Thyroid gland (tissue), 4 donors: Measurements from ENCODE around the gene SLC35F1. TPM values are rescaled to one million over a fixed set of nuclear protein-coding genes. Genes with fewer than 3 reads are reported as not detected.

Experiments
- DNase-seq, 2 donors: peaks; one replicate each; pipeline ENCODE4 v3.0.0-alpha.2; 2019
- H3K27ac ChIP-seq, 3 donors: fragments of 200-600 bp; sonication (generic); 1 replicate in 2 of 3; 2 replicates in 1 of 3; pipeline ENCODE4 v1.5.1; 2016 to 2019; ENCODE audit warnings: mild to moderate bottlenecking in 1 of 3, moderate library complexity in 1 of 3
- H3K27me3 ChIP-seq: fragments of 200-600 bp; sonication (generic); one replicate; pipeline ENCODE4 v1.5.1; 2019
- H3K36me3 ChIP-seq, 2 donors: fragments of 200-600 bp; sonication (generic); one replicate each; pipeline ENCODE4 v1.5.1; 2016 to 2019
- H3K4me1 ChIP-seq, 2 donors: fragments of 200-600 bp; sonication (generic); one replicate each; pipeline ENCODE4 v1.5.1; 2017 to 2019
- H3K4me3 ChIP-seq, 3 donors: fragments of 200-600 bp; sonication (generic); replicated peaks in 1 of 3; 1 replicate in 2 of 3; 2 replicates in 1 of 3; pipeline ENCODE4 v1.5.1; 2016; ENCODE audit warnings: mild to moderate bottlenecking in 1 of 3
- H3K9me3 ChIP-seq: fragments of 200-600 bp; sonication (generic); one replicate; pipeline ENCODE4 v1.5.1; 2017
- CTCF ChIP-seq, 6 experiments: fragments of 200-600 bp in 3 of 6; fragments of 450-650 bp in 3 of 6; sonication (generic) in 3 of 6; IDR thresholded peaks; one replicate each; pipeline ENCODE4 v1.5.1; 2016 to 2019; ENCODE audit warnings: antibody characterized with exemption in 6 of 6, mild to moderate bottlenecking in 2 of 6, inconsistent platforms in 1 of 6, moderate library complexity in 1 of 6
- POLR2A ChIP-seq, 2 donors: fragments of 450-650 bp; IDR thresholded peaks; one replicate each; pipeline ENCODE4 v1.6.1; 2017; ENCODE audit warnings: antibody characterized with exemption in 2 of 2, mild to moderate bottlenecking in 2 of 2, moderate library complexity in 1 of 2
- WGBS, 2 donors: methylation state at CpG; one replicate each; pipeline ENCODE4 v1.1.5; 2017; 5-methylcytosine and 5-hydroxymethylcytosine counted together
- intact Hi-C: fragments of 100-400 bp; cut with DNase I; formaldehyde crosslinking; loops from one replicate; pipeline ENCODE4 v1.15.1; 2023
- total RNA-seq, 4 donors: library from RNA; depleted of rRNA; stranded (reverse); fragments of >200 nt; gene quantifications; one replicate each; pipeline ENCODE4 v1.2.3, GENCODE V29; 2016

SLC35F1 gene
- total RNA-seq, 4 donors from 2014 or later, result 0.54 to 5.5 (median 1.4) TPM

GRCh38 chr6:118295336-118295735 lies 388.3 kb downstream of the SLC35F1 start:
- intact Hi-C loops, result no loop called here
- no peak overlapping the region for H3K27ac ChIP-seq
- no peaks in the 10 kb centered on the region for H3K27me3 ChIP-seq

GRCh38 chr6:118296129-118296901 lies 389.3 kb downstream of the SLC35F1 start:
- DNase-seq, result no peak
- Histone ChIP-seq H3K4me3 (no peak overlapping the region), H3K4me1 (no peaks in the 10 kb centered on the region), H3K36me3 (no peaks in the 10 kb centered on the region), H3K27me3 (no peaks in the 10 kb centered on the region), H3K27ac (no peak overlapping the region), H3K9me3 (no peaks in the 10 kb centered on the region)
- intact Hi-C loops, result no loop called here
- TF ChIP-seq CTCF (IDR thresholded peaks at IDR 0.05) (no peak), POLR2A (IDR thresholded peaks at IDR 0.05) (no peak)
- 88 to 93% methylated on average over 5 of the region's 5 CpGs for WGBS, 2 donors

More at GRCh38 chr6:118295336-118295735, 388.3 kb downstream of the SLC35F1 start:
- DNase-seq, result no peak
- Histone ChIP-seq H3K9me3 (no peaks in the 10 kb centered on the region), H3K36me3 (no peaks in the 10 kb centered on the region), H3K4me3 (no peak overlapping the region), H3K4me1 (no peaks in the 10 kb centered on the region)
- TF ChIP-seq CTCF (IDR thresholded peaks at IDR 0.05) (no peak), POLR2A (IDR thresholded peaks at IDR 0.05) (no peak)

GRCh38 chr6:118297821-118298220 lies 390.8 kb downstream of the SLC35F1 start:
- no peak overlapping the region for H3K4me3 ChIP-seq
- DNase-seq, result no peak
- H3K4me1 ChIP-seq, result no peaks in the 10 kb centered on the region
- no peak overlapping the region for H3K27ac ChIP-seq
- TF ChIP-seq CTCF (IDR thresholded peaks at IDR 0.05) (no peak), POLR2A (IDR thresholded peaks at IDR 0.05) (no peak)
- H3K9me3 ChIP-seq, result no peaks in the 10 kb centered on the region
- H3K27me3 ChIP-seq, result no peaks in the 10 kb centered on the region
- intact Hi-C loops, result no loop called here
- WGBS, 2 donors, result 87 to 91% methylated on average over 2 of the region's 2 CpGs
- no peaks in the 10 kb centered on the region for H3K36me3 ChIP-seq

GRCh38 chr6:118298476-118299427 lies 391.7 kb downstream of the SLC35F1 start:
- no peaks in the 10 kb centered on the region for H3K36me3 ChIP-seq
- intact Hi-C loops, result no loop called here
- no peaks in the 10 kb centered on the region for H3K9me3 ChIP-seq
- no peak overlapping the region for H3K27ac ChIP-seq
- no peak for DNase-seq
- H3K4me1 ChIP-seq, result no peaks in the 10 kb centered on the region
- 79 to 80% methylated on average over 8 of the region's 8 CpGs for WGBS, 2 donors
- H3K4me3 ChIP-seq, result no peak overlapping the region
- H3K27me3 ChIP-seq, result no peaks in the 10 kb centered on the region
- TF ChIP-seq CTCF (IDR thresholded peaks at IDR 0.05) (no peak), POLR2A (IDR thresholded peaks at IDR 0.05) (no peak)

DNA sequence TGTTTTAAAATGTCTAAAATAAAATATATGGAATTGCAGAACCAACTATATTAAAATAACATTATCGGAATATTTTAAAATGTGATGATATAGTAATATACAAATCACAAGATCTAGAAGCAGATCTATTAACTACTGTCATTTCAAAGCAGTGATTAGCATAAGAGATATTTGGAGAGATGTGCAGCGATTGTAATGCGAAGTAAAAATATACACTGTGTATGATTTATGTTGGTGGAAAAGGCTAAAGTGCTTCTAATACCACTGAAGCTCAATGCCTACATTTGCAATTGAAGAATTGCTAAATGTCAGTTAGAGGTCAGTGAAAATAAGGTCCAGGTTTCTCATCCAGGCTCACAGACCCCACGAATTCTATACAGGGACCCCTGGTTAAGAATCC lies 392.4 kb downstream of the SLC35F1 start:
- Histone ChIP-seq H3K9me3 (no peaks in the 10 kb centered on the region), H3K27me3 (no peaks in the 10 kb centered on the region), H3K27ac (no peak overlapping the region), H3K4me1 (no peaks in the 10 kb centered on the region), H3K36me3 (no peaks in the 10 kb centered on the region), H3K4me3 (no peak overlapping the region)
- 86 to 90% methylated on average over 4 of the region's 4 CpGs for WGBS, 2 donors
- no peak for DNase-seq
- intact Hi-C loops, result no loop called here
- TF ChIP-seq CTCF (IDR thresholded peaks at IDR 0.05) (no peak), POLR2A (IDR thresholded peaks at IDR 0.05) (no peak)
